Fibroblast of villous mesenchyme (primary cell): ENCODE data around the gene MGME1. TPM values are rescaled to one million over a fixed set of nuclear protein-coding genes. Genes with fewer than 3 reads are reported as not detected.

Experiments used
- DNase-seq: peaks from one replicate; pipeline ENCODE4 v3.0.0-alpha.2; 2010; ENCODE audit warnings: low read depth
- H3K4me3 ChIP-seq: 2 replicates; pipeline ENCODE4 v1.5.1; 2011; ENCODE audit warnings: low read depth, mild to moderate bottlenecking, low read length
- total RNA-seq: library from RNA; depleted of rRNA; stranded (reverse); fragments of >200 nt; gene quantifications from 2 replicates; pipeline ENCODE4 v1.2.3, GENCODE V29; 2012
- TF ChIP-seq, protein P1 (sequence below): IDR thresholded peaks from 2 replicates; pipeline ENCODE4 v1.5.1; 2012; ENCODE audit warnings: low read depth, mild to moderate bottlenecking, low read length; ENCODE audit not compliant: insufficient read depth

MGME1 gene
- total RNA-seq, 1 donor, result 9.5 TPM

DNA sequence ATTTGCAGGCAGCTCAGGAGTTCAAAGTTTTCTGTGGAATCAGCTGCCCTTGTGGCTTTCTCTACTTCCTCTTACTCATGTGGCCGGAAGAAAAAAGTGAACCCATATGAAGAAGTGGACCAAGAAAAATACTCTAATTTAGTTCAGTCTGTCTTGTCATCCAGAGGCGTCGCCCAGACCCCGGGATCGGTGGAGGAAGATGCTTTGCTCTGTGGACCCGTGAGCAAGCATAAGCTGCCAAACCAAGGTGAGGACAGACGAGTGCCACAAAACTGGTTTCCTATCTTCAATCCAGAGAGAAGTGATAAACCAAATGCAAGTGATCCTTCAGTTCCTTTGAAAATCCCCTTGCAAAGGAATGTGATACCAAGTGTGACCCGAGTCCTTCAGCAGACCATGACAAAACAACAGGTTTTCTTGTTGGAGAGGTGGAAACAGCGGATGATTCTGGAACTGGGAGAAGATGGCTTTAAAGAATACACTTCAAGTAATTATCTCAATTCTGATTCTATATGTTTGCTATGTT, 1.1 kb downstream of the MGME1 start:
- peak; percentile 50 for DNase-seq
- H3K4me3 ChIP-seq, result peak overlapping the region; percentile 97
- TF ChIP-seq, protein P1, sequence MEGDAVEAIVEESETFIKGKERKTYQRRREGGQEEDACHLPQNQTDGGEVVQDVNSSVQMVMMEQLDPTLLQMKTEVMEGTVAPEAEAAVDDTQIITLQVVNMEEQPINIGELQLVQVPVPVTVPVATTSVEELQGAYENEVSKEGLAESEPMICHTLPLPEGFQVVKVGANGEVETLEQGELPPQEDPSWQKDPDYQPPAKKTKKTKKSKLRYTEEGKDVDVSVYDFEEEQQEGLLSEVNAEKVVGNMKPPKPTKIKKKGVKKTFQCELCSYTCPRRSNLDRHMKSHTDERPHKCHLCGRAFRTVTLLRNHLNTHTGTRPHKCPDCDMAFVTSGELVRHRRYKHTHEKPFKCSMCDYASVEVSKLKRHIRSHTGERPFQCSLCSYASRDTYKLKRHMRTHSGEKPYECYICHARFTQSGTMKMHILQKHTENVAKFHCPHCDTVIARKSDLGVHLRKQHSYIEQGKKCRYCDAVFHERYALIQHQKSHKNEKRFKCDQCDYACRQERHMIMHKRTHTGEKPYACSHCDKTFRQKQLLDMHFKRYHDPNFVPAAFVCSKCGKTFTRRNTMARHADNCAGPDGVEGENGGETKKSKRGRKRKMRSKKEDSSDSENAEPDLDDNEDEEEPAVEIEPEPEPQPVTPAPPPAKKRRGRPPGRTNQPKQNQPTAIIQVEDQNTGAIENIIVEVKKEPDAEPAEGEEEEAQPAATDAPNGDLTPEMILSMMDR, result no peak

DNA sequence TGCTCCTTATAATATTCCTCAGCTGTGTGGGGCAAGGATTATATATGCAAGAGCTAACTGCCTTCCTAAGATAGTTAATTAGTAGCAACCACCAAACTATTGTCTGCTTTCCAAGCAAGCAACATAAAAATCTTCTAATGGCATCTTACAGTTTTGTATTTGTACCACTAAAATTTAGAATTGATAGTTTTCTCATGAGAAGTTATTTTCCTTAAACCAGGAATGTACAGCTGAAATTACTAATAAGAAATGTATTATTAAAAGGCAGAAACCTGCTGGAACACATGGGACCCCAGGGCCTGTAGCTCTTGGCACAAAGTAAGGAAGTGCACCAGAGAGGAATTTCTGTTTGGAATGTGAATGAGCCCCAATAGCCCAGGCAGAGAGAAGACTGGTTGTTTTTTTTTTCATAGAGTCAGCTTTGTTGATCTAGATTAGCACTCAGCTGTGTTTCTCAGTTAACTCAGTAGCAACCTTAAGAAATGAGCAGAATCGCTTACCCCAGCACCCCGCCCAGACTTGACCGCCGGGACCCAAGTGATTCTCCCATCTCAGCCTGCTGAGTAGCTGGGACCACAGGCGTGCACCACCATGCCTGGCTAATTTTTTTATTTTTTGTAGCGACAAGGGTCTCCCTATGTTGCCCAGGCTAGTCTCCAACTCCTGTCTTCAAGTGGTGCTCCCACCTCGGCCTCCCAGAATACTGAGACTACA, 2.6 kb downstream of the MGME1 start:
- DNase-seq, result peak; percentile 56
- peak overlapping the region; percentile 97 for H3K4me3 ChIP-seq
- TF ChIP-seq, protein P1, result no peak

DNA sequence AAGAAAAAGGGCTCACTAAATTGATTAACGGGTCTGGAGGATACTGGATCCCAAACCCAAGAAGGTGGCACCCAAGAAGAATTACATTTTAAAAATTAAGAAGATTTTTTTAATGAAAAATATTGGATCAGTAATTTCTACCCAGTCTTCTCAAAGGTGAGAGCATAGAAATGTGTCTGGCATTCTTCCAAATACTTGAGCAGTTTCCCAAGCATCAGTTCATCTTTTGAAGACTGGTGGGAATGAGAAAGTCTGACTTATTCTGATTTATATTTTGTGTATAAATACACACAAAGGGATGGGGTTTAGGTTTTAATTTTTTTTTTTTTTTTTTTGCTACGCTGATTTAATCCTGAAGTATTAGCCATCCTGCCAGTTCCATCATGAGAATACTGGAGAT, 3.3 kb downstream of the MGME1 start:
- no peak for DNase-seq
- TF ChIP-seq, protein P1, result no peak
- H3K4me3 ChIP-seq, result peak overlapping the region; percentile 97

DNA sequence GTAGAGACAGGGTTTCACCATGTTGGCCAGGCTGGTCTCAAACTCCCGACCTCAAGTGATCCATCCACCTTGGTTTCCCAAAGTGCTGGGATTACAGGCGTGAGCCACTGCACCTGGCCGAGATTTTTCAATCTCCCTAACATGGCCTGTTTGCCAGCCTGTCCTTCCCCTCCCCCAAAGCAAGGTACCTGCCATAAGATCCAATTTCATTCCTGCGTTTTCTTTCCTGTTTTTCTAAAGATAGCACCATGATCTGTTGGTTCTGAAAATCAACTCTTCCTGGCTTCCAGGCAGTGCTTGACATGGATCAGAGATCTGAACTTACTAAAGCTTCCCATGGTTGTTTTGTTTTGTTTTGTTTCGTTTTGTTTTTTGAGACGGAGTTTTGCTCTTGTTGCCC, 7.5 kb downstream of the MGME1 start:
- no peak for DNase-seq
- no peak overlapping the region for H3K4me3 ChIP-seq
- TF ChIP-seq, protein P1, result no peak

DNA sequence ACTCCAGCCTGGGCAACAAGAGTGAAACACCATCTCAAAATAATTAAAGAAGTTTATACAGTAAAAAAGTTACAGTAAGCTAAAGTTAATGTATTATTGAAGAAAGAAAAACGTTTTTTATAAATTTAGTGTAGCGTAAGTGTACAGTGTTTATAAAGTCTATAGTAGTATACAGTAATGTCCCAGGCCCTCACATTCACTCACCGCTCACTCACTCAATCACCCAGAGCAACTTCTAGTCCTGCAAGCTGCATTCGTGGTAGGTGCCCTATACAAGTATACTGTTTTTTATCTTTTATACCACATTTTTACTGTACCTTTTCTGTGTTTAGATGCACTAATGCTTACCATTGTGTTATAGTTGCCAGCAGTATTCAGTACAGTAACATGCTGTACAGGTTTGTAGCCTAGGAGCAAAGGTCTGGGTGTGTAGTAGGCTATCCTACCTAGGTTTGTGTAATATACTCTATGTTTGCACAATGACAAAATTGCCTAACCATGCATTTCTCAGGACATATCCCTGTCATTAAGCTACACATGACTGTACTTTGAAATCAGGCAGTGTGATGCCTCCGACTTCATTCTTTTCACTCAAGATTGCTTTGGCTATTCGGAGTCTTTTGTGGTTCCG, 16.7 kb downstream of the MGME1 start:
- TF ChIP-seq, protein P1, result no peak
- no peak for DNase-seq
- no peak overlapping the region for H3K4me3 ChIP-seq

DNA sequence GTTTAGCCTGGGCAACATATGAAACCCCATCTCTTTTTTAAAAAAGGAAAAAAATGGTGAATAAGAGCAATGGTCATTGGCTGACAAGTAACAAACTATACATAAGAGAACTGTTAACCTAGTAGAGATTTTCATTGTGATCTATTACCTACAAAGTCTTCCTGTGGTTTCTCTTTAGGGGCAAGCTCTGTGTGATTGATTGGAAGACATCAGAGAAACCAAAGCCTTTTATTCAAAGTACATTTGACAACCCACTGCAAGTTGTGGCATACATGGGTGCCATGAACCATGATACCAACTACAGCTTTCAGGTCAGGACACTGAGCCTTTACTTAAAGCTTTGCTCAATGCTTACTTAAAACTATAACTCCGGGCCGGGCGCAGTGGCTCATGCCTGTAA, 19.2 kb downstream of the MGME1 start:
- TF ChIP-seq, protein P1, result no peak
- H3K4me3 ChIP-seq, result no peak overlapping the region
- DNase-seq, result no peak
